Transverse colon (tissue), 3 donors: ENCODE measurements around the gene EXD3.

Experiments used
- CTCF ChIP-seq, 5 experiments: fragments of 200-600 bp in 3 of 5; fragments of 450-650 bp in 2 of 5; sonication (generic) in 3 of 5; IDR thresholded peaks; 1 replicate in 2 of 5; 2 replicates in 3 of 5; pipeline ENCODE4 v1.5.1; 2016 to 2017; ENCODE audit warnings: antibody characterized with exemption in 5 of 5, inconsistent platforms in 3 of 5, mild to moderate bottlenecking in 2 of 5, moderate library complexity in 1 of 5
- EP300 ChIP-seq: sonication (generic); formaldehyde crosslinking; IDR thresholded peaks from one replicate; pipeline ENCODE4 v1.6.1; 2017; ENCODE audit warnings: antibody characterized with exemption, low read depth

GRCh38 chr9:137294681-137295237 lies 128.2 kb downstream of the EXD3 start:
- TF ChIP-seq EP300 = no peak
- TF ChIP-seq CTCF (IDR thresholded peaks at IDR 0.05) = peak in 3 of 5 experiments; percentile 7 to 22 (median 9)
